Measurements from ENCODE around the gene TTLL5.

DNA sequence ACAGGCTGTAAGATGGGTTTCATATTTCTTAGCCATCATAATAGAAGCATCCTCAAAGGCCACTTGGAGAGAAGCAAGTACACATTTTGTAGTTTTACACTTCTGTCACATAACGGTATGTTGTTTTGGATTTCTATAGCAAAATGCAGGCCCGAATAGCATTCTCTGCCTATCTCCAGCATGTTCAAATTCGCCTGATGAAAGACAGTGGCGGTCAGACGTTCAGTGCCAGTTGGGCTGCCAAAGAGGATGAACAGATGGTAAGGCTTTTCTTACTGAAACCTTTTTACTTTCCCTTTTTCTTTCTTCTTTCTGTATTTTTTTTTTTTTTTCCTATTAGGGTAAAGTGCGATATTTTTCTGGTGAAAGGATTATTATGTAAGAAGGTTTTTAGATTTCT is 110.5 kb downstream of the TTLL5 start:
- no peak for TF ChIP-seq GATA2 (IDR thresholded peaks at IDR 0.05; ENCODE audit: low read depth, low read length)
- TF ChIP-seq GATA3 (IDR thresholded peaks at IDR 0.05; ENCODE audit: low read depth, low read length) = no peak
